Immature natural killer cell (primary cell): ENCODE results near the gene EPS8L1. TPM values are rescaled to one million over a fixed set of nuclear protein-coding genes. Genes with fewer than 3 reads are reported as not detected.

Source experiments
- DNase-seq, 3 donors: peaks; one replicate each; pipeline ENCODE4 v3.0.0; 2022; ENCODE audit warnings: mixed read lengths in 1 of 3
- H3K27ac Mint-ChIP-seq, 6 donors: one replicate each; pipeline ENCODE4 v1.8.0; 2020; ENCODE audit warnings: mixed read lengths in 6 of 6, mild to moderate bottlenecking in 5 of 6, inconsistent platforms in 4 of 6, moderate library complexity in 3 of 6
- H3K27me3 Mint-ChIP-seq, 3 donors: one replicate each; pipeline ENCODE4 v1.8.0; 2020 to 2021; ENCODE audit warnings: low read depth in 3 of 3, mild to moderate bottlenecking in 3 of 3, mixed read lengths in 3 of 3, moderate library complexity in 3 of 3, inconsistent platforms in 1 of 3
- H3K36me3 Mint-ChIP-seq, 3 donors: one replicate each; pipeline ENCODE4 v1.8.0; 2020; ENCODE audit warnings: mixed read lengths in 3 of 3, inconsistent platforms in 2 of 3, mild to moderate bottlenecking in 2 of 3
- H3K4me1 Mint-ChIP-seq, 2 donors: one replicate each; pipeline ENCODE4 v1.8.0; 2020; ENCODE audit warnings: inconsistent platforms in 2 of 2, mild to moderate bottlenecking in 2 of 2, mixed read lengths in 2 of 2, moderate library complexity in 1 of 2
- H3K4me3 Mint-ChIP-seq, 5 donors: one replicate each; pipeline ENCODE4 v1.8.0; 2020; ENCODE audit warnings: mild to moderate bottlenecking in 5 of 5, mixed read lengths in 5 of 5, inconsistent platforms in 3 of 5, moderate library complexity in 3 of 5
- H3K9me3 Mint-ChIP-seq, 6 donors: one replicate each; pipeline ENCODE4 v1.8.0; 2020; ENCODE audit warnings: mild to moderate bottlenecking in 6 of 6, mixed read lengths in 6 of 6, inconsistent platforms in 4 of 6, moderate library complexity in 3 of 6
- polyA plus RNA-seq, 3 donors: library from polyadenylated mRNA; unstranded; fragments of 300-500 nt; fragmentation: Illumina TruSeq; gene quantifications; one replicate each; pipeline ENCODE4 v1.2.3, GENCODE V29; 2021

EPS8L1 gene
- polyA plus RNA-seq, 3 donors from 2014 or later: 4.5 to 7.3 (median 6.4) TPM

GRCh38 chr19:55112777-55113569 is 37.3 kb downstream of the EPS8L1 start:
- peaks cover 0 to 1% (median 0%) of the 10 kb centered on the region in 6 donors for H3K9me3 Mint-ChIP-seq
- peaks cover 6 to 15% (median 11%) of the 10 kb centered on the region in 3 donors for H3K27me3 Mint-ChIP-seq
- DNase-seq: no peak
- no peak overlapping the region for H3K27ac Mint-ChIP-seq
- peaks cover 27 to 38% of the 10 kb centered on the region in 2 donors for H3K4me1 Mint-ChIP-seq
- no peak overlapping the region for H3K4me3 Mint-ChIP-seq
- H3K36me3 Mint-ChIP-seq: peaks cover 0 to 7% (median 3%) of the 10 kb centered on the region in 3 donors

DNA sequence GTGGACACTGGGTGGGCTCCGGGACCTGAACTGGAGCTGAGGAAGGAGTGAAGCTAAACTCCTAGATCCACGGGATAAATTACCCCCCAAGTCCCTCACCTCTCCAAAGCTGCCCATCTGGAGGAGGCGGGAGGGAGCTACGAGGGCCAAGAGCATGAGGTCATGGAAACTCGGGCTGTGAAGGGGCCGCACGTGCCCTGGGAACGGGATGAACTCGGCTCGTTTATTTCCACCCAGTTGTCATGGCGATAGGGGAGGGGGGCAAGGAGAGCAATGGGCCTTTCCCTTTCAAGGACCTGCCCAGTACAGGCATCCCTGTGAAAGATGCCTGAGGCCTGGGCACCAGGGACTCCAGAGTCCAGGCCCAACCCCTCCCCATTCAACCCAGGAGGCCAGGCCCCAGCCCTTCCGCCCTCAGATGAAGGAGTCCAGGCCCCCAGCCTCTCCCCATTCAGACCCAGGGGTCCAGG is 37.9 kb downstream of the EPS8L1 start:
- no peak overlapping the region for H3K4me3 Mint-ChIP-seq

GRCh38 chr19:55114566-55115145 is 39.0 kb downstream of the EPS8L1 start:
- DNase-seq: no peak
- peaks cover 33 to 45% of the 10 kb centered on the region in 2 donors for H3K4me1 Mint-ChIP-seq
- H3K36me3 Mint-ChIP-seq: peaks cover 0 to 3% (median 0%) of the 10 kb centered on the region in 3 donors
- peak overlapping the region in 4 of 5 donors; percentile 61 to 97 (median 93) for H3K4me3 Mint-ChIP-seq
- peak overlapping the region in 3 of 6 donors; percentile 57 to 99 (median 95) for H3K27ac Mint-ChIP-seq
- H3K27me3 Mint-ChIP-seq: peaks cover 6 to 14% (median 11%) of the 10 kb centered on the region in 3 donors
- peaks cover 0 to 1% (median 0%) of the 10 kb centered on the region in 6 donors for H3K9me3 Mint-ChIP-seq

More for the DNA sequence above, 37.9 kb downstream of the EPS8L1 start:
- H3K4me1 Mint-ChIP-seq: peaks cover 33 to 43% of the 10 kb centered on the region in 2 donors
- H3K27ac Mint-ChIP-seq: peak overlapping the region in 1 of 6 donors; percentile 17
- peaks cover 0 to 5% (median 3%) of the 10 kb centered on the region in 3 donors for H3K36me3 Mint-ChIP-seq
- peaks cover 6 to 15% (median 11%) of the 10 kb centered on the region in 3 donors for H3K27me3 Mint-ChIP-seq
- DNase-seq: no peak
- peaks cover 0 to 1% (median 0%) of the 10 kb centered on the region in 6 donors for H3K9me3 Mint-ChIP-seq

- H3K27ac Mint-ChIP-seq: peak overlapping the region; percentile 90 to 99 (median 94)
- peaks cover 33 to 43% of the 10 kb centered on the region in 2 donors for H3K4me1 Mint-ChIP-seq
- DNase-seq: no peak
- H3K4me3 Mint-ChIP-seq: peak overlapping the region; percentile 93 to 99 (median 97)
- H3K27me3 Mint-ChIP-seq: peaks cover 10 to 14% (median 11%) of the 10 kb centered on the region in 3 donors
- H3K36me3 Mint-ChIP-seq: peaks cover 0 to 3% (median 0%) of the 10 kb centered on the region in 3 donors
- H3K9me3 Mint-ChIP-seq: peaks cover 0 to 1% (median 0%) of the 10 kb centered on the region in 6 donors
Measured at GRCh38 chr19:55115446-55116065, 39.9 kb downstream of the EPS8L1 start.

GRCh38 chr19:55116232-55116858 is 40.7 kb downstream of the EPS8L1 start:
- H3K27ac Mint-ChIP-seq: peak overlapping the region; percentile 90 to 99 (median 94)
- peaks cover 11 to 14% (median 14%) of the 10 kb centered on the region in 3 donors for H3K27me3 Mint-ChIP-seq
- peak; percentile 40 to 45 (median 40) for DNase-seq
- peak overlapping the region; percentile 93 to 99 (median 97) for H3K4me3 Mint-ChIP-seq
- H3K9me3 Mint-ChIP-seq: peaks cover 0 to 1% (median 0%) of the 10 kb centered on the region in 6 donors
- H3K36me3 Mint-ChIP-seq: peaks cover 0 to 3% (median 0%) of the 10 kb centered on the region in 3 donors
- H3K4me1 Mint-ChIP-seq: peaks cover 33 to 41% of the 10 kb centered on the region in 2 donors

DNA sequence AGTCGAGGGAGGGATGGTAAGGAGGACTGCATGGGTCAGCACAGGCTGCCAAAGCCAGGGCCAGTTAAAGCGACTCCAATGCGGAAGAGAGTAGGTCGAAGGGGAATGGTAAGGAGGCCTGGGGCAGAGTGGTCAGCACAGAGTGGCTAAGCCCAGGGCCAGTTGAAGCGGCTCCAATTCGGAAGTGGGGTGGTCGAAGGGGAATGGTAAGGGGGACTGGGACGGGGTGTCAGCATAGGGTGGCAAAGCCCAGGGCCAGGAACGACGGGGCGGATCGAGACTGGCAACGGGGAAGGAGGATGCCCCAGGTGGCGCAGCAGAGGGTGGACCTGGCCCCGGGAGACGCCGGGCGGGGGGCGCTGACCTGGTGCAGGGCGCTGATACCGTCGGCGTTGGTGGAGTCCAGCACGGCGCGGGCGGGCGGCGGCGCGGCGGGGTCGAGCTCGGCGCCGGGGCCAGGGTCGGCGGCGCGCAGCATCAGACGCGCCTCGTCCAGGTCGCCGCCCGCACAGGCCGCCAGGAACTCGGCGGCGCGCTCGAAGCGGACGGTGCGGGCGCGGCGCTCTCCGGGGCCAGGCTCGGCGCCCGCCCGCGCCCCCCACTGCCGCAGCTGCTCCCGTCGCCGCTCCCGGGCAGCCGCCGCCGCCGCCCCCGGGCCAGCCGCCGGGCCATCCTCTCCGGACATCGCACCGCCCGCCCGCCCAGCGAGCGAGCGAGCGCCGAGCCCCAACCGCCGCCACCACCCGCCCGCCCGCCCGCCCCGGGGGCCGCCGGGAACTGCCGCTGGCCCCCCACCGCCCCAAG is 41.4 kb downstream of the EPS8L1 start, which contains the start of gene PPP1R12C:
TSS of gene PPP1R12C (minus strand) at position 779 of the 804 bp plus-strand sequence. CDS start at position 685, 94 bp downstream.
- DNase-seq: peak in 1 of 3 donors; percentile 15
- peaks cover 0 to 3% (median 0%) of the 10 kb centered on the region in 3 donors for H3K36me3 Mint-ChIP-seq
- peak within 1 kb of the TSS; percentile 90 to 99 (median 94) for H3K27ac Mint-ChIP-seq
- H3K27me3 Mint-ChIP-seq: peaks cover 11 to 14% (median 14%) of the 10 kb centered on the region in 3 donors
- peaks cover 33 to 41% of the 10 kb centered on the region in 2 donors for H3K4me1 Mint-ChIP-seq
- peak within 1 kb of the TSS; percentile 95 to 100 (median 99) for H3K4me3 Mint-ChIP-seq
- H3K9me3 Mint-ChIP-seq: peaks cover 0 to 1% (median 0%) of the 10 kb centered on the region in 6 donors

DNA sequence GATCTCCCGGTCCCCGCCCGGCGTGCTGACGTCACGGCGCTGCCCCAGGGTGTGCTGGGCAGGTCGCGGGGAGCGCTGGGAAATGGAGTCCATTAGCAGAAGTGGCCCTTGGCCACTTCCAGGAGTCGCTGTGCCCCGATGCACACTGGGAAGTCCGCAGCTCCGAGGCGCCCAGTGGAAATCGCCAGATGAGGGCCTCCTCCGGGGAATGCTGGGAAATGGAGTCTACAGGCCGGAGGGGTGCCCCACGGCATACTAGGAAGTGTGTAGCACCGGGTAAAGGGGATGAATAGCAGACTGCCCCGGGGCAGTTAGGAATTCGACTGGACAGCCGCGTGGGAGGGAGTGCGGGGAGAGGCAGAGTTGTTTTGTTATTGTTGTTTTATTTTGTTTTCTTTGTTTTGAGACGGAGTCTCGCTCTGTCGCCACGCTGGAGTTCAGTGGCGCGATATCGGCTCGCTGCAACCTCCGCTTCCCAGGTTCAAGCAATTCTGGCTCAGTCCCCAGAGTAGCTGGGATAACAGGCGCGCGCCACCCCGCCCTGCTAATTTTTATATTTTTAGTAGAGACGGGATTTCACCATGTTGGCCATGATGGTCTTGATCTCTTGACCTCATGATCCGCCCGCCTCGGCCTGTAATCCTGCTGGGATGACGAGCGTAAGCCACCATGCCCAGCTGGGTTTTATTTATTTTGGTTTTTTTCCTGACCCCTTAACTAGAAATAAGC is 42.2 kb downstream of the EPS8L1 start:
- Mint-ChIP-seq H3K9me3 (peaks cover 0 to 1% (median 0%) of the 10 kb centered on the region in 6 donors), H3K36me3 (peaks cover 0 to 3% (median 0%) of the 10 kb centered on the region in 3 donors), H3K27me3 (peaks cover 11 to 14% (median 14%) of the 10 kb centered on the region in 3 donors), H3K27ac (peak overlapping the region; percentile 87 to 96 (median 92)), H3K4me1 (peaks cover 33 to 41% of the 10 kb centered on the region in 2 donors), H3K4me3 (peak overlapping the region; percentile 95 to 100 (median 98))
- peak; percentile 94 to 95 (median 95) for DNase-seq

GRCh38 chr19:55118401-55118991 is 42.8 kb downstream of the EPS8L1 start:
- peaks cover 33 to 41% of the 10 kb centered on the region in 2 donors for H3K4me1 Mint-ChIP-seq
- DNase-seq: no peak
- H3K27ac Mint-ChIP-seq: peak overlapping the region in 3 of 6 donors; percentile 87 to 96 (median 92)
- H3K36me3 Mint-ChIP-seq: peaks cover 0 to 3% (median 0%) of the 10 kb centered on the region in 3 donors
- H3K27me3 Mint-ChIP-seq: peaks cover 11 to 14% (median 14%) of the 10 kb centered on the region in 3 donors
- H3K9me3 Mint-ChIP-seq: peaks cover 0 to 1% (median 0%) of the 10 kb centered on the region in 6 donors
- peak overlapping the region; percentile 95 to 100 (median 98) for H3K4me3 Mint-ChIP-seq

GRCh38 chr19:55119053-55119452 is 43.4 kb downstream of the EPS8L1 start:
- Mint-ChIP-seq H3K27ac (peak overlapping the region in 1 of 6 donors; percentile 13), H3K4me1 (peaks cover 33 to 38% of the 10 kb centered on the region in 2 donors), H3K9me3 (peaks cover 0 to 1% (median 0%) of the 10 kb centered on the region in 6 donors), H3K4me3 (peak overlapping the region; percentile 55 to 98 (median 61)), H3K36me3 (peaks cover 0 to 3% (median 0%) of the 10 kb centered on the region in 3 donors), H3K27me3 (peaks cover 11 to 18% (median 16%) of the 10 kb centered on the region in 3 donors)
- no peak for DNase-seq

DNA sequence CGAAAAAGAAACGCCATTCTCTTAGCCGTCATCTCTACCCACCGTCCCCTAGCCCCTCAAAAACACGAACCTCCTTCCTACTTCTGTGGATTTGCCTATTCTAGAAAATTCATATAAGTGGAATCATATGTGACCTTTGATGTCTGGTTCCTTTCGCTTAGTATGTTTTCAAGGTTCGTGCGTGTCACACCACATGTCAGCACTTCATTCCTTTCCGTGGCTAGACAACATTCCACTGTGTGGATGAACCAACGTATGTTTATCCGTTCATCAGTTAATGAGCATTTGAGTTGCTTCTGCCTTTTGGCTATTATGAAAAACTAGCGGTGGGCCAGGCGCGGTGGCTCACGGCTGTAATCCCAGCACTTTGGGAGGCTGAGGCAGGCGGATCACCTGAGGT is 55.8 kb downstream of the EPS8L1 start:
- H3K27me3 Mint-ChIP-seq: peaks cover 10 to 28% (median 11%) of the 10 kb centered on the region in 3 donors
- H3K36me3 Mint-ChIP-seq: no peaks in the 10 kb centered on the region
- H3K4me3 Mint-ChIP-seq: no peak overlapping the region
- H3K4me1 Mint-ChIP-seq: no peaks in the 10 kb centered on the region
- no peaks in the 10 kb centered on the region for H3K9me3 Mint-ChIP-seq
- H3K27ac Mint-ChIP-seq: no peak overlapping the region
- no peak for DNase-seq

- Mint-ChIP-seq H3K27me3 (peaks cover 10 to 23% (median 10%) of the 10 kb centered on the region in 3 donors), H3K4me3 (no peak overlapping the region), H3K36me3 (no peaks in the 10 kb centered on the region), H3K4me1 (no peaks in the 10 kb centered on the region), H3K9me3 (no peaks in the 10 kb centered on the region), H3K27ac (no peak overlapping the region)
- no peak for DNase-seq
Measured at GRCh38 chr19:55132453-55133129, 56.9 kb downstream of the EPS8L1 start.
